ENCODE results near the gene FOCAD.

- TF ChIP-seq EZH2 (IDR thresholded peaks at IDR 0.05; ENCODE audit: insufficient read depth, poor library complexity, severe bottlenecking): no peak
- no peak for TF ChIP-seq EZH2phosphoT487 (IDR thresholded peaks at IDR 0.05; ENCODE audit: insufficient read depth, low read depth)
Measured at GRCh38 chr9:20870115-20870514, 186.1 kb downstream of the FOCAD start.

Data from GM23248 (cell line).